ENCODE measurements around the gene RNF150.

RNF150 gene

DNA sequence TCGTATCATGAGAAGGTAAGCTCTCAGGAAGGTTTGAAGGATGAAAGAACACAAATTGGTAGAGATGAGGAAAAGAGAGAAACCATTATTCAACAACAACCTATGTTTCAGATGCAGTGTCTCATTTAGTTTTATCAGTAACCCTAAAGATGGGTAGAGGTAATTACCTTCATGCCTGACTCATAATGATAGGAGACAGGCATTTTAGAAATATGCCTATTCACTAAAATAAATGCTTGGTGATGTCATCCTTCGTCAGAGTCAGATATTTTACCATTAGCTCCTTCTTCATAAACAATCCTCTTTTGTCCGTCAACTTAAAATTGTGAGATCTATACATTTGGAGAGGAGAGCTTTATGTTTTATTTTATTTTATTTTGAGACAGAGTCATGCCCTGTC lies 21.5 kb upstream of the RNF150 start:
- Histone ChIP-seq H3K36me3 (replicated peaks) (no peaks in the 10 kb centered on the region), H3K4me3 (ENCODE audit: low read depth, low read length) (no peak overlapping the region), H3K27me3 (replicated peaks) (no peaks in the 10 kb centered on the region), H3K27ac (no peak overlapping the region)
- TF ChIP-seq, protein P1, sequence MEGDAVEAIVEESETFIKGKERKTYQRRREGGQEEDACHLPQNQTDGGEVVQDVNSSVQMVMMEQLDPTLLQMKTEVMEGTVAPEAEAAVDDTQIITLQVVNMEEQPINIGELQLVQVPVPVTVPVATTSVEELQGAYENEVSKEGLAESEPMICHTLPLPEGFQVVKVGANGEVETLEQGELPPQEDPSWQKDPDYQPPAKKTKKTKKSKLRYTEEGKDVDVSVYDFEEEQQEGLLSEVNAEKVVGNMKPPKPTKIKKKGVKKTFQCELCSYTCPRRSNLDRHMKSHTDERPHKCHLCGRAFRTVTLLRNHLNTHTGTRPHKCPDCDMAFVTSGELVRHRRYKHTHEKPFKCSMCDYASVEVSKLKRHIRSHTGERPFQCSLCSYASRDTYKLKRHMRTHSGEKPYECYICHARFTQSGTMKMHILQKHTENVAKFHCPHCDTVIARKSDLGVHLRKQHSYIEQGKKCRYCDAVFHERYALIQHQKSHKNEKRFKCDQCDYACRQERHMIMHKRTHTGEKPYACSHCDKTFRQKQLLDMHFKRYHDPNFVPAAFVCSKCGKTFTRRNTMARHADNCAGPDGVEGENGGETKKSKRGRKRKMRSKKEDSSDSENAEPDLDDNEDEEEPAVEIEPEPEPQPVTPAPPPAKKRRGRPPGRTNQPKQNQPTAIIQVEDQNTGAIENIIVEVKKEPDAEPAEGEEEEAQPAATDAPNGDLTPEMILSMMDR (IDR thresholded peaks at IDR 0.05; ENCODE audit: low read depth, low read length, missing control alignments) = no peak
- DNase-seq = no peak
- in situ Hi-C loops (cut with HindIII; ENCODE audit: low pct_ligation_motif_present, low sequenced_read_pairs) = no loop called here

DNA sequence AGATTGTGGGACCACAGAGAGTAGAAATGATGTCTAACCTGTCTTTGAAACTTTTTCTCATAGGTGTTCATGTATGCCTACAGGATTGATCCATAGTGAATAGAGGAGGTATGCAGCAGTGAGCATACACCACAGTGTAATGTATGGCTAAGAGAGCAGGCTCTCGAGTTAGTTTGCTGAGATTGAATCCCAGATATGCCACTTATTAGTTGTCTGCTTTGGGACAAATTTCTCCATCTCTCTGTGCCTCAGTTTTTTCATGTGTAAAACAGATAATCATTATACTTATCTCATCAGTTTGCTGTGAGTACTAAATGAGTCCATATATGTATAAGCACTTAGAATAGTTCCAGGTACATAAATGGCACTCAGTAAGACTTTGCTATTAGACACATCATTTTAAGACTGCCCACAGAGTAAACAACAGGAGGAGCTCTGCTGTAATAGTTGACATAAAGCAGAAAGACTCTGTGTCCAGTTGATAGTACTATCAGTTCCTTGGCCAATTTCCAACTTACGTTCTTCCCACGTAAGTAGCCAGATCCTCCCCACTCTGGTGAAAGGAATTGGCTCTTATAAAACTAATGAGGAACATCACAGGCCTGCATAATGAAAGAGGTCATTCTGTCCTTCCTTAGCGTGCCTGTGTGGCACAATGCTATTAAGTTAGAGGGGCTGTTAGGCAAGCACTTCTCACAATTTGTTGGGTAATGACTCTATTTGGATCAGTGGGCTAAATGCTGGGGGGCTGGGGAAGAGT lies 20.7 kb upstream of the RNF150 start:
- H3K36me3 ChIP-seq (replicated peaks) = no peaks in the 10 kb centered on the region
- H3K4me3 ChIP-seq (ENCODE audit: low read depth, low read length) = no peak overlapping the region
- H3K27me3 ChIP-seq (replicated peaks) = no peaks in the 10 kb centered on the region
- TF ChIP-seq, protein P1 (IDR thresholded peaks at IDR 0.05; ENCODE audit: low read depth, low read length, missing control alignments) = no peak
- DNase-seq = no peak
- no peak overlapping the region for H3K27ac ChIP-seq
- in situ Hi-C loops (cut with HindIII; ENCODE audit: low pct_ligation_motif_present, low sequenced_read_pairs) = no loop called here

DNA sequence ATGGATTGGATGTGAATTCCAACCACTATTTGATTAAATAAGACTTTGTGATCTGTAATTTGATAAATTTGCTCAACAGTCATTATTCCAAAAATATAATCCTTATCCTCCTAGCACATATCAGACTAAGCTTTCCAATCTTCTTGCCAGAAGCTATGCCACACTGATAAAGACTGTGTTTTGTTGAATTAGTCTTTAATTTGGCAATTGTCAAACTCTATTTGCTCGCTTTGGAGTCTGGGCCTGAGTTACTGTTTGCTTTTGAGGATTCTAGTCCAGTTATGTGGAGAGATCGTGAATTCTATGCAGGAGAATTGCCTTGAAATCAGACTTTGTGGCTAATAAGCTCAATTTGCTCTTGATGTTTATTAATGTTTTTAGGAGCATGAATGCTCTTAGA lies 10.9 kb upstream of the RNF150 start:
- DNase-seq = no peak
- H3K4me3 ChIP-seq (ENCODE audit: low read depth, low read length) = no peak overlapping the region
- H3K27me3 ChIP-seq (replicated peaks) = no peaks in the 10 kb centered on the region
- no peak overlapping the region for H3K27ac ChIP-seq
- TF ChIP-seq, protein P1 (IDR thresholded peaks at IDR 0.05; ENCODE audit: low read depth, low read length, missing control alignments) = no peak
- in situ Hi-C loops (cut with HindIII; ENCODE audit: low pct_ligation_motif_present, low sequenced_read_pairs) = loop anchor here (25.0 kb wide), 1 partner anchor 257 kb away; no protein-coding TSS in a partner anchor
- H3K36me3 ChIP-seq (replicated peaks) = no peaks in the 10 kb centered on the region

DNA sequence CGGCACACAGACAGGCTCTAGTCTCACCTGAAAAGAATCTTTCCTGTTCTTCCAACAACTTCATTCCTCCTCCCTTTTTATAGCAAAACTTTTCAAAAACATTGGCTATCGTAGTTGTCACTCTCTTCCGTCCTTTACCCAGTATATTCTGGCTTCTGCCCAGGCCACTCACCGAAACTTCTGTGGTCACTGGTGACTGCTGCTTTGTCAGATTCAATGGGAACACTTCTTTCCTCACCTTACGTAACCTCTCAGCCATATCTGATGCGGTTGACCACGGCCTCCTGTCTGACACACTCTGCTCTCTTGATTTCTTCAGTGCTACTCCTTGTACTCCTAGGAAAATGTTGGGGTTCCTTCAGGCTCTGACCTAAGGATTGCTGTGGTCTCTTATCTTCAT lies 9.2 kb upstream of the RNF150 start:
- no peak for DNase-seq
- H3K4me3 ChIP-seq (ENCODE audit: low read depth, low read length) = no peak overlapping the region
- no peak overlapping the region for H3K27ac ChIP-seq
- TF ChIP-seq, protein P1 (IDR thresholded peaks at IDR 0.05; ENCODE audit: low read depth, low read length, missing control alignments) = no peak
- no peaks in the 10 kb centered on the region for H3K36me3 ChIP-seq (replicated peaks)
- no peaks in the 10 kb centered on the region for H3K27me3 ChIP-seq (replicated peaks)
- in situ Hi-C loops (cut with HindIII; ENCODE audit: low pct_ligation_motif_present, low sequenced_read_pairs) = loop anchor here (25.0 kb wide), 1 partner anchor 255 kb away; no protein-coding TSS in a partner anchor

DNA sequence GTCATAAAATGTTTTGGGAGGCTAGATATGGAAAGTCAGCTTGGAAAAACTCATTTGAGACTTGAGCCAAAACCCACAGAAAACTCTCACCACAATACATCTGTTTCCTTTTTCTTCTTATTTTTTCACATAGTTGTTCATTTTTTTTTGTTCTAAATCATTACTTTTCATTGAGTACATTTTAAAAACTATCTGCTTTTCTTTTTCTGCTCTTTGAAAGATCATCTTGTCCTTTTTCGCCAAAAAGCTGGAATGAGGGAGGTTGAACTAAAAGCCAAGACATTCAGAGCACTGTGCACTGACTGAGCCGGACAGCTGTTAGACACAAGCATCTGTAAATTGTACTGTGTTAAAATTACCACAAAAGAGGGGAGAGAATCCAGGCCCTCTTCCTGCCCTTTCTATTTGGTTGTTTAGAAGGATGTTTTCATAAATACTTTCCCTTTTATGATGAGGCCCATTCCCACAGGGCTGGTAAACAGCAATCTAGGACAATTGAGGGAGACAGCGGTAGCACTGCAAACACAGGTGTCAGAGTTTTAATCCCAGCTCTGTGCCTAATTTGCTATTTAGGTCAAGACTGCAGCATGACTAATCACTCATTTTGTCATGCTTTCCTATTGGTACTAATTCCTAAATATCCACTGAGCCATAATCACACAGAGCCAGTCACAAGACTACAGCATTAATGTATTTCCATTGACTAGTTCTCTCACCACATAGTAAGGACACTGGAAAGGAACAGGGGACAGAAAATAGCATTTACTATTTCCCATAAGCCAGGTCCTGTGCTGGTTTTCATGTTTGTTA lies 7.3 kb upstream of the RNF150 start:
- Histone ChIP-seq H3K27ac (no peak overlapping the region), H3K36me3 (replicated peaks) (no peaks in the 10 kb centered on the region), H3K27me3 (replicated peaks) (no peaks in the 10 kb centered on the region), H3K4me3 (ENCODE audit: low read depth, low read length) (no peak overlapping the region)
- TF ChIP-seq, protein P1 (IDR thresholded peaks at IDR 0.05; ENCODE audit: low read depth, low read length, missing control alignments) = no peak
- in situ Hi-C loops (cut with HindIII; ENCODE audit: low pct_ligation_motif_present, low sequenced_read_pairs) = loop anchor here (25.0 kb wide), 1 partner anchor 253 kb away; no protein-coding TSS in a partner anchor
- DNase-seq = no peak
